ENCODE measurements around the gene OS9. TPM values are rescaled to one million over a fixed set of nuclear protein-coding genes. Genes with fewer than 3 reads are reported as not detected.

OS9 gene
- total and polyA plus RNA-seq, 2 donors (not counting 3 experiments of a cell fraction or from before 2014, with no cell fraction given) = 212 to 561 TPM

- no peak overlapping the region for H3K4me2 ChIP-seq (ENCODE audit: insufficient read depth, low read length)
- H3K4me3 ChIP-seq (replicated peaks in 1 of 3; ENCODE audit: insufficient read depth in 1 of 3, low read depth in 1 of 3, low read length in 3 of 3) = no peak overlapping the region
- no peak overlapping the region for H3K27ac ChIP-seq (ENCODE audit: insufficient read depth, low read depth, low read length)
- H3K9ac ChIP-seq (replicated peaks; ENCODE audit: extremely low read depth, insufficient read depth, low read length) = no peak overlapping the region
- H3K36me3 ChIP-seq (ENCODE audit: control insufficient read depth in 2 of 2, extremely low read depth in 1 of 2, insufficient read depth in 2 of 2, low read length in 2 of 2) = no peaks in the 10 kb centered on the region
- no peak for DNase-seq (ENCODE audit: low read depth, low spot score)
- H4K20me1 ChIP-seq (replicated peaks; ENCODE audit: control insufficient read depth, extremely low read depth, insufficient read depth, low read length) = no peaks in the 10 kb centered on the region
- ChIA-PET CTCF (no interaction called here), POLR2A (no interaction called here)
- TF ChIP-seq FOS (IDR thresholded peaks at IDR 0.05; ENCODE audit: borderline replicate concordance, insufficient read depth, low read length) = no peak
- TF ChIP-seq MYC (IDR thresholded peaks at IDR 0.05; ENCODE audit: low read depth, low read length) = no peak
- TF ChIP-seq MAX (IDR thresholded peaks at IDR 0.05; ENCODE audit: insufficient read depth, insufficient read length) = no peak
- no peak for TF ChIP-seq GATA2 (IDR thresholded peaks at IDR 0.05; ENCODE audit: insufficient read depth, insufficient read length, low read depth, low read length)
- TF ChIP-seq CTCF (IDR thresholded peaks at IDR 0.05; ENCODE audit: extremely low read depth in 1 of 2, insufficient read depth in 1 of 2, low read depth in 1 of 2, low read length in 2 of 2) = no peak
- no peak for TF ChIP-seq JUN (IDR thresholded peaks at IDR 0.05; ENCODE audit: borderline replicate concordance, insufficient read depth, insufficient read length, low read depth)
- TF ChIP-seq EZH2 (IDR thresholded peaks at IDR 0.05; ENCODE audit: borderline replicate concordance, low read depth, low read length, severe bottlenecking) = no peak
- TF ChIP-seq POLR2AphosphoS5 (IDR thresholded peaks at IDR 0.05; ENCODE audit: insufficient read depth, low read depth, low read length) = no peak
- no peak for TF ChIP-seq POLR2A (IDR thresholded peaks at IDR 0.05; ENCODE audit: low read depth, low read length)
- no peaks in the 10 kb centered on the region for H3K79me2 ChIP-seq (ENCODE audit: control insufficient read depth, insufficient read depth, low read length)
- no peak overlapping the region for H2AFZ ChIP-seq (ENCODE audit: low read depth, low read length)
- peaks cover 8 to 26% of the 10 kb centered on the region in 2 experiments for H3K27me3 ChIP-seq (ENCODE audit: control insufficient read depth in 2 of 2, insufficient read depth in 2 of 2, low read length in 2 of 2)
- dilution Hi-C loops (cut with MboI; ENCODE audit: extremely low pct_ligation_motif_present, low sequenced_read_pairs) (no loop called here), intact Hi-C loops (cut with micrococcal nuclease) (no loop called here)
- H3K9me3 ChIP-seq (replicated peaks; ENCODE audit: control insufficient read depth, insufficient read depth, low read length) = no peaks in the 10 kb centered on the region
- no peaks in the 10 kb centered on the region for H3K9me1 ChIP-seq (replicated peaks; ENCODE audit: control insufficient read depth, extremely low read depth, insufficient read depth, low read length)
- no peak for FAIRE-seq
- no TSS peak for BruUV-seq (replicated peaks)
- H3K4me1 ChIP-seq (ENCODE audit: control insufficient read depth, extremely low read depth, insufficient read depth, low read length) = no peaks in the 10 kb centered on the region
These were observed 5.0 kb upstream of the OS9 start for GRCh38 chr12:57688931-57689330.
